Measurements from ENCODE around the gene TADA2B. TPM values are rescaled to one million over a fixed set of nuclear protein-coding genes. Genes with fewer than 3 reads are reported as not detected.

The TADA2B gene
- total RNA-seq, 1 donor from 2014 or later = 26.9 TPM

DNA sequence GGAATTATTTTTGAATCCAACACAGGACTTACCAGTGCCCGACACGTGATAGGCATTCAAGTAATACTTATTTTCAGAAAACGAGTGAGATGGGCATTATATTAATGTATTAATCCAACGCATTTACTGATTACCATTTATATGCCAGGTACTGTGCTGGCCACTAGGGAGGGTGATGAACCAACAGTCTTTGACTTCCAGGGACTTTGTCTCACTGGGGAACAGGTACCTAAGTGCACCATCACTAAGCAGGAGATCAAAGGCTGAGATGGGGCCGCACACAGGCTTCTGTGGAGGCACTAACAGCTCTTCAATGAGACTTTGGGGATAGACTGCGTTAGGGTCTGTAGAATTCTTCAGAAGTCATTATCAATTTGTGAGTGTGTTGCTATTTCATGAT, 5.7 kb upstream of the TADA2B start:
- TF ChIP-seq, protein P1, sequence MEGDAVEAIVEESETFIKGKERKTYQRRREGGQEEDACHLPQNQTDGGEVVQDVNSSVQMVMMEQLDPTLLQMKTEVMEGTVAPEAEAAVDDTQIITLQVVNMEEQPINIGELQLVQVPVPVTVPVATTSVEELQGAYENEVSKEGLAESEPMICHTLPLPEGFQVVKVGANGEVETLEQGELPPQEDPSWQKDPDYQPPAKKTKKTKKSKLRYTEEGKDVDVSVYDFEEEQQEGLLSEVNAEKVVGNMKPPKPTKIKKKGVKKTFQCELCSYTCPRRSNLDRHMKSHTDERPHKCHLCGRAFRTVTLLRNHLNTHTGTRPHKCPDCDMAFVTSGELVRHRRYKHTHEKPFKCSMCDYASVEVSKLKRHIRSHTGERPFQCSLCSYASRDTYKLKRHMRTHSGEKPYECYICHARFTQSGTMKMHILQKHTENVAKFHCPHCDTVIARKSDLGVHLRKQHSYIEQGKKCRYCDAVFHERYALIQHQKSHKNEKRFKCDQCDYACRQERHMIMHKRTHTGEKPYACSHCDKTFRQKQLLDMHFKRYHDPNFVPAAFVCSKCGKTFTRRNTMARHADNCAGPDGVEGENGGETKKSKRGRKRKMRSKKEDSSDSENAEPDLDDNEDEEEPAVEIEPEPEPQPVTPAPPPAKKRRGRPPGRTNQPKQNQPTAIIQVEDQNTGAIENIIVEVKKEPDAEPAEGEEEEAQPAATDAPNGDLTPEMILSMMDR (IDR thresholded peaks at IDR 0.05; ENCODE audit: insufficient read depth, low read length, poor library complexity, severe bottlenecking) = no peak
- Histone ChIP-seq H3K27me3 (ENCODE audit: control insufficient read depth, insufficient read depth, low read length) (no peaks in the 10 kb centered on the region), H3K4me3 (ENCODE audit: low read depth, low read length) (no peak overlapping the region), H3K36me3 (ENCODE audit: control insufficient read depth, insufficient read depth, low read length) (no peaks in the 10 kb centered on the region)
- no peak for DNase-seq (ENCODE audit: low read depth)

DNA sequence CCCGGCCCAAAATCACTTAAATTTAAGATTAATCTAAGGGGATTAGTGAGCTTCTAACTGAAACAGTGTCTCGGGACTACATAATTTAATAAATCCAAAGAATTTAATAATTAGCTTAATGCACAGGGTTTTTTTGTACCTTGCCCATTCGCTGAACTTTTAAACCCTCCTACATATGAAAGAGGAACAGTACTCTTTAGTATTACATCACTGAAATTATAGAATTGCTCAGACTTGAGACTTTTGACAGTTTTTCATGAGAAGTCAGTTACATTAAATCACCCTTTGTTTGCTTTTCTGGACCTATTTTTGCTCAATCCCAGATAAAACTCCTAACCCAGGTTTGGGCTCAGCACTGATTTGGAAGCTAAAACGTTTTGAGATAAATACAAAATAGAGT, 2.4 kb upstream of the TADA2B start:
- Histone ChIP-seq H3K36me3 (ENCODE audit: control insufficient read depth, insufficient read depth, low read length) (no peaks in the 10 kb centered on the region), H3K27me3 (ENCODE audit: control insufficient read depth, insufficient read depth, low read length) (no peaks in the 10 kb centered on the region), H3K4me3 (ENCODE audit: low read depth, low read length) (no peak overlapping the region)
- TF ChIP-seq, protein P1 (IDR thresholded peaks at IDR 0.05; ENCODE audit: insufficient read depth, low read length, poor library complexity, severe bottlenecking) = no peak
- no peak for DNase-seq (ENCODE audit: low read depth)

DNA sequence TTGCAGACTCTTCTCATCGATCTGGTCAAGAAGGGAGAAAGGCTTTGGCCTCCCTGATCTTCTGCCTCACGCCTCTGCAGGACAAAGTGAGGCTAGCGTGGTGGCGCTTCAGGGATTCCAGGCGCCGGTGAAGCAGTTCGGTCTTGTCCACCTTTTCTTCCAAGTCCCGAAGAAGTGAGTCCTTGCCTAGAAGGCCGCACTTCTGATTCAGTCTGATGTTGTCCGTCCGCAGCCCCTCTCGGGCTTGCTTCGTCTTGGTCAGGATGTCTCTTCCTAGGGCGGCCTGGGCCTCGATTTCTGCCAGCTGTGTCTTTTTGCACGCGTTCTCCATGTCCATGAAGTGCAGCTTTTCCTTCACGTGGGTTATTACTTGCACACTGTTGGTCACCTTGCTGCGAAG, 1.9 kb upstream of the TADA2B start:
- H3K36me3 ChIP-seq (ENCODE audit: control insufficient read depth, insufficient read depth, low read length) = no peaks in the 10 kb centered on the region
- H3K27me3 ChIP-seq (ENCODE audit: control insufficient read depth, insufficient read depth, low read length) = no peaks in the 10 kb centered on the region
- TF ChIP-seq, protein P1 (IDR thresholded peaks at IDR 0.05; ENCODE audit: insufficient read depth, low read length, poor library complexity, severe bottlenecking) = no peak
- no peak overlapping the region for H3K4me3 ChIP-seq (ENCODE audit: low read depth, low read length)
- no peak for DNase-seq (ENCODE audit: low read depth)

DNA sequence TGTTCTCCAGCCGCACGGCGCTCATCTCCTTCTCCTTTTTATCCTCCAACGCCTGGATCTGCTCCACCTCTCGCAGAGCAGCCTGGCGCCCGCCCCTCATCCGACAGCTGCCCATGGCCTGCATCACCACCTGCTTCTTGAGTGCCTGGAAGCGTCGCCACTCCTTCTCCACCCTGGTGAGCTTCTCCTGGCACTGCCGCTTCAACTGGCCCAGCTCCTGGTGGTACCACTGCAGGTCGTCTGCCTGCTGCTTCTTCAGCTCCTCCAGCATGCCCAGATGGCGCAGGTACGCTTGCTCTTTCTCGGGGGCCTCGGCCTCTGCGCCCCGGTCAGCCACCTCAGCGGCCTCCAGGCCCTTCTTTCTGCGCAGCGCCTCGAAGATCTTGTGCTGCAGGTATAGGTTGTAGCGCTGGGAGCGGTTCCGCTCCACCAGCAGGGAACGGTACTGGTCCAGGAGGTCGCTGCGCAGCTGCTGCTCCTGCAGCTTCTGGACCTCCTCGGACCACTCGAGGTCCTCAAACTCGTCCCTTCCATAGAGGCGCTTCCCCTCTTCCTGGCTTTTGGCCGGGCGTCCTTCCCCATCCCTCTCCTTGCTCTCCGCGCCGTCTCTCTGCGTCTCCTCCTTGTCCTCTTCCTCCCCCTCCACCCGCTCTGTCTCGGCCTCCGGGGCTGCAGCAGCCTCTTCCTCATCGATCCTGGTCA, 1.2 kb upstream of the TADA2B start:
- H3K4me3 ChIP-seq (ENCODE audit: low read depth, low read length) = peak overlapping the region; percentile 62
- no peaks in the 10 kb centered on the region for H3K36me3 ChIP-seq (ENCODE audit: control insufficient read depth, insufficient read depth, low read length)
- TF ChIP-seq, protein P1 (IDR thresholded peaks at IDR 0.05; ENCODE audit: insufficient read depth, low read length, poor library complexity, severe bottlenecking) = no peak
- H3K27me3 ChIP-seq (ENCODE audit: control insufficient read depth, insufficient read depth, low read length) = no peaks in the 10 kb centered on the region
- DNase-seq (ENCODE audit: low read depth) = no peak

DNA sequence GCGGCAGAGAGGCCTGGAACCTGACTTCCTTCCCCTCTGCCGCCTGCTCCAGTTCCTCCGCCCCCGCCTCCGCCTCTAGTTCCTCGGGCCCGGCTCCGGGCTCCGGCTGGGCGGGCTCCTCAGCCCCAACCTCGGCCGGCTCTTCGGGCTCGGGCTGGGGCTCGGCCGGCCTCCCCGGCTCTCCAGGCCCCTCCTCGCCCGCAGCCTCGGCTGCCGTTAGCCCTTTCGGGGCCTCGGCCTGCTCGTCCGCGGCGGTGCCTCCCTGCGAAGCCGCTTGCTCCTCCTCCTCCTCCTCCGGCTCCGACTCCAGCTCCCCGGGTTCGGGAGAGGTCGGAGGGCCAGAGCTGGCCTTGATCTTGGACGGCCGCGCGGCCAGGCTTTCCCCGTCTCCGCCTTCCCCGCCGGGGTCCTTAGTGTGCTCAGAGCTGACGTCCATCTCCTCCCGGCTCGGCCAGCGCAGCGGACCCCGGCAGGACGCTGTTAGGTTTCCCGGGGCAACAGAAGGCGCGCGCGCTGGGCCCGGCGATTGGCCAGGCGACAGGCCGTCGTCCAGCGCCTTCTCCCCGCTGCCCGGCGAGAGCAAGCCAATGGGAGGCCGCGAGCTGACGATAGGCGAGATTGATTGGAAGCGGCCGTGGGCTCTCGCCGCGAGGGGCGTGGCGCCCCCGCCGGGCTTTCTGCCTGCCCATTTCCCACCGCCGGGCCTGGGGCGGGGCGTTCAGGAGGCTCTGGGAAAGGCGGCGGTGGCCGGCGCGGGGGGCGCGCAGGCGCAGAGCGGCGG, 479 bp upstream of the TADA2B start:
- Histone ChIP-seq H3K4me3 (ENCODE audit: low read depth, low read length) (peak overlapping the region; percentile 62), H3K36me3 (ENCODE audit: control insufficient read depth, insufficient read depth, low read length) (peaks cover 2% of the 10 kb centered on the region), H3K27me3 (ENCODE audit: control insufficient read depth, insufficient read depth, low read length) (no peaks in the 10 kb centered on the region)
- DNase-seq (ENCODE audit: low read depth) = peak; percentile 83
- TF ChIP-seq, protein P1 (IDR thresholded peaks at IDR 0.05; ENCODE audit: insufficient read depth, low read length, poor library complexity, severe bottlenecking) = no peak

Data from kidney epithelial cell (primary cell).